Uterus (tissue), 2 donors: Measurements from ENCODE around the gene CD99.

Source experiments
- POLR2A ChIP-seq, 2 donors: fragments of 450-650 bp; IDR thresholded peaks; one replicate each; pipeline ENCODE4 v1.6.1; 2016; ENCODE audit warnings: antibody characterized with exemption in 2 of 2, mild to moderate bottlenecking in 1 of 2, moderate library complexity in 1 of 2
- TF ChIP-seq, protein P1 (sequence below), 4 experiments: fragments of 200-600 bp in 2 of 4; fragments of 450-650 bp in 2 of 4; sonication (generic) in 2 of 4; IDR thresholded peaks; one replicate each; pipeline ENCODE4 v1.5.1; 2016 to 2019; ENCODE audit warnings: antibody characterized with exemption in 4 of 4, mild to moderate bottlenecking in 2 of 4, moderate library complexity in 1 of 4

DNA sequence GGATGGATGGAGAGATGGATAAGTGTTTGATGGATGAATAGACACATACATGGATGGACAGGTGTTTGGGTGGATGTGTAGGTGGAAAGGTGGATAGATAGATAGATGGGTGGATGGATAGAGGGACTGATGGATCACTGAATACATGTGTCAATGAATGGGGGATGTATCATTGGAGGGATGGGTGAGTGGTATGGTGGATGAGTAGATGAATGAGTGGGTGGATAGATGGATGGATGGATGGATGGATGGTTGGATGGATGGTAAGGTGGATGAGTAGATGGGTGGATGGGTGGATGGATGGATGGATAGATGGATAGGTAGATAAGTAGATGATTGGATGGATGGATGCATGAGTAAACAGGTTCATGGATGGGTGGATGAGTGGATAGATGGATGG lies 41.1 kb upstream of the CD99 start:
- TF ChIP-seq, protein P1, sequence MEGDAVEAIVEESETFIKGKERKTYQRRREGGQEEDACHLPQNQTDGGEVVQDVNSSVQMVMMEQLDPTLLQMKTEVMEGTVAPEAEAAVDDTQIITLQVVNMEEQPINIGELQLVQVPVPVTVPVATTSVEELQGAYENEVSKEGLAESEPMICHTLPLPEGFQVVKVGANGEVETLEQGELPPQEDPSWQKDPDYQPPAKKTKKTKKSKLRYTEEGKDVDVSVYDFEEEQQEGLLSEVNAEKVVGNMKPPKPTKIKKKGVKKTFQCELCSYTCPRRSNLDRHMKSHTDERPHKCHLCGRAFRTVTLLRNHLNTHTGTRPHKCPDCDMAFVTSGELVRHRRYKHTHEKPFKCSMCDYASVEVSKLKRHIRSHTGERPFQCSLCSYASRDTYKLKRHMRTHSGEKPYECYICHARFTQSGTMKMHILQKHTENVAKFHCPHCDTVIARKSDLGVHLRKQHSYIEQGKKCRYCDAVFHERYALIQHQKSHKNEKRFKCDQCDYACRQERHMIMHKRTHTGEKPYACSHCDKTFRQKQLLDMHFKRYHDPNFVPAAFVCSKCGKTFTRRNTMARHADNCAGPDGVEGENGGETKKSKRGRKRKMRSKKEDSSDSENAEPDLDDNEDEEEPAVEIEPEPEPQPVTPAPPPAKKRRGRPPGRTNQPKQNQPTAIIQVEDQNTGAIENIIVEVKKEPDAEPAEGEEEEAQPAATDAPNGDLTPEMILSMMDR (IDR thresholded peaks at IDR 0.05), result no peak
- TF ChIP-seq POLR2A (IDR thresholded peaks at IDR 0.05), result no peak
